SJCRH30 (cell line): ENCODE data around the gene EIF4G2. TPM values are rescaled to one million over a fixed set of nuclear protein-coding genes. Genes with fewer than 3 reads are reported as not detected.
A peak's percentile ranks its signal among the peaks of the same experiment; 100 is the strongest.
"Not testable (repeated sequence)": the region's sequence is repeated elsewhere in the genome, so short reads cannot be mapped to it uniquely, and the experiment has no call there.

Experiments used
- DNase-seq, 2 experiments: peaks; one replicate each; pipeline ENCODE4 v3.0.0-alpha.2; 2015 to 2020
- H3K27ac ChIP-seq: fragments of 250-450 bp; sonication (Bioruptor Pico); 2 replicates; pipeline ENCODE4 v1.5.1; 2020; ENCODE audit warnings: mild to moderate bottlenecking, moderate library complexity
- H3K27me3 ChIP-seq: fragments of 250-450 bp; sonication (Bioruptor Pico); 2 replicates; pipeline ENCODE4 v1.5.1; 2020; ENCODE audit warnings: mild to moderate bottlenecking, moderate library complexity
- H3K36me3 ChIP-seq: fragments of 250-450 bp; sonication (Bioruptor Pico); 2 replicates; pipeline ENCODE4 v1.5.1; 2020; ENCODE audit warnings: mild to moderate bottlenecking, moderate library complexity
- H3K4me1 ChIP-seq: fragments of 250-450 bp; sonication (Bioruptor Pico); 2 replicates; pipeline ENCODE4 v1.5.1; 2020; ENCODE audit warnings: mild to moderate bottlenecking, moderate library complexity
- H3K4me3 ChIP-seq: fragments of 250-450 bp; sonication (Bioruptor Pico); 2 replicates; pipeline ENCODE4 v1.5.1; 2020; ENCODE audit warnings: mild to moderate bottlenecking, moderate library complexity
- H3K9me3 ChIP-seq: fragments of 250-450 bp; sonication (Bioruptor Pico); replicated peaks from 2 replicates; pipeline ENCODE4 v1.5.1; 2020; ENCODE audit warnings: mild to moderate bottlenecking, moderate library complexity
- total RNA-seq: library from RNA; depleted of rRNA; stranded (reverse); fragments of >200 nt; shearing (Covaris generic); gene quantifications from 2 replicates; pipeline ENCODE4 v1.2.3, GENCODE V29; 2014

EIF4G2 gene
- total RNA-seq, 1 experiment from 2014 or later: 1,193 TPM

GRCh38 chr11:10828402-10828801, 19.7 kb upstream of the EIF4G2 start:
- no peaks in the 10 kb centered on the region for H3K4me1 ChIP-seq
- H3K27ac ChIP-seq: no peak overlapping the region
- DNase-seq: no peak

GRCh38 chr11:10824888-10825287, 16.2 kb upstream of the EIF4G2 start:
- DNase-seq: no peak
- H3K9me3 ChIP-seq: no peaks in the 10 kb centered on the region; the same call in 1 of the 2 replicates
- no peak overlapping the region for H3K4me3 ChIP-seq
- H3K27me3 ChIP-seq: no peaks in the 10 kb centered on the region
- no peaks in the 10 kb centered on the region for H3K36me3 ChIP-seq
- no peak overlapping the region for H3K27ac ChIP-seq
- H3K4me1 ChIP-seq: no peaks in the 10 kb centered on the region

More at GRCh38 chr11:10828402-10828801, 19.7 kb upstream of the EIF4G2 start:
- peaks cover 2% of the 10 kb centered on the region; the same call in 1 of the 2 replicates for H3K9me3 ChIP-seq
- no peak overlapping the region for H3K4me3 ChIP-seq
- no peaks in the 10 kb centered on the region for H3K27me3 ChIP-seq
- H3K36me3 ChIP-seq: no peaks in the 10 kb centered on the region

- DNase-seq: no peak
Measured at GRCh38 chr11:10823152-10823579, 14.4 kb upstream of the EIF4G2 start.

GRCh38 chr11:10822491-10822890, 13.8 kb upstream of the EIF4G2 start:
- not testable (repeated sequence) for H3K4me1 ChIP-seq, H3K4me3 ChIP-seq, DNase-seq, H3K27me3 ChIP-seq, H3K27ac ChIP-seq, H3K9me3 ChIP-seq, H3K36me3 ChIP-seq

More at GRCh38 chr11:10823152-10823579, 14.4 kb upstream of the EIF4G2 start:
- Histone ChIP-seq H3K36me3 (no peaks in the 10 kb centered on the region), H3K4me3 (no peak overlapping the region), H3K27me3 (no peaks in the 10 kb centered on the region), H3K27ac (no peak overlapping the region), H3K9me3 (no peaks in the 10 kb centered on the region; the same call in 1 of the 2 replicates), H3K4me1 (no peaks in the 10 kb centered on the region)

- DNase-seq: no peak
- Histone ChIP-seq H3K9me3 (no peaks in the 10 kb centered on the region), H3K27me3 (no peaks in the 10 kb centered on the region), H3K36me3 (no peaks in the 10 kb centered on the region), H3K27ac (no peak overlapping the region), H3K4me3 (no peak overlapping the region), H3K4me1 (no peaks in the 10 kb centered on the region)
Measured at GRCh38 chr11:10818594-10818993, 9.9 kb upstream of the EIF4G2 start.

GRCh38 chr11:10813945-10814344, 5.2 kb upstream of the EIF4G2 start:
- no peak for DNase-seq
- Histone ChIP-seq H3K36me3 (no peaks in the 10 kb centered on the region), H3K27ac (no peak overlapping the region), H3K9me3 (no peaks in the 10 kb centered on the region), H3K4me1 (no peaks in the 10 kb centered on the region), H3K4me3 (no peak overlapping the region), H3K27me3 (no peaks in the 10 kb centered on the region)

- H3K27me3 ChIP-seq: no peaks in the 10 kb centered on the region
- DNase-seq: peak; percentile 42 to 66
- peak overlapping the region; percentile 98 for H3K4me3 ChIP-seq
- peak overlapping the region; percentile 99 for H3K27ac ChIP-seq
- H3K4me1 ChIP-seq: peaks cover 11% of the 10 kb centered on the region
- no peaks in the 10 kb centered on the region for H3K9me3 ChIP-seq
- H3K36me3 ChIP-seq: peaks cover 36% of the 10 kb centered on the region
Measured at GRCh38 chr11:10809373-10810160, 841 bp upstream of the EIF4G2 start.

- Histone ChIP-seq H3K27me3 (no peaks in the 10 kb centered on the region), H3K9me3 (no peaks in the 10 kb centered on the region), H3K4me1 (peaks cover 11% of the 10 kb centered on the region), H3K4me3 (peak overlapping the region; percentile 98), H3K27ac (peak overlapping the region; percentile 99), H3K36me3 (peaks cover 50% of the 10 kb centered on the region)
- no peak for DNase-seq
Measured at GRCh38 chr11:10808235-10808552, 532 bp downstream of the EIF4G2 start.

- H3K27ac ChIP-seq: peak overlapping the region; percentile 99
- no peaks in the 10 kb centered on the region for H3K27me3 ChIP-seq
- peak; percentile 66 to 68 for DNase-seq
- H3K4me1 ChIP-seq: peaks cover 11% of the 10 kb centered on the region
- H3K4me3 ChIP-seq: peak overlapping the region; percentile 98
- H3K9me3 ChIP-seq: no peaks in the 10 kb centered on the region
- H3K36me3 ChIP-seq: peaks cover 55% of the 10 kb centered on the region
Measured at GRCh38 chr11:10807493-10808234, 1.1 kb downstream of the EIF4G2 start.

GRCh38 chr11:10806206-10806605, 2.5 kb downstream of the EIF4G2 start:
- H3K27me3 ChIP-seq: no peaks in the 10 kb centered on the region
- H3K9me3 ChIP-seq: no peaks in the 10 kb centered on the region
- H3K4me3 ChIP-seq: peak overlapping the region; percentile 98; the same call in 1 of the 2 replicates
- peaks cover 70% of the 10 kb centered on the region for H3K36me3 ChIP-seq
- DNase-seq: no peak
- no peak overlapping the region for H3K27ac ChIP-seq
- peaks cover 11% of the 10 kb centered on the region for H3K4me1 ChIP-seq

- Histone ChIP-seq H3K9me3 (no peaks in the 10 kb centered on the region), H3K4me1 (peaks cover 11% of the 10 kb centered on the region), H3K4me3 (no peak overlapping the region), H3K36me3 (peaks cover 74% of the 10 kb centered on the region), H3K27me3 (no peaks in the 10 kb centered on the region), H3K27ac (no peak overlapping the region)
- DNase-seq: no peak
Measured at GRCh38 chr11:10805741-10806140, 3.0 kb downstream of the EIF4G2 start.

- Histone ChIP-seq H3K9me3 (no peaks in the 10 kb centered on the region), H3K36me3 (peaks cover 95% of the 10 kb centered on the region), H3K4me3 (no peak overlapping the region), H3K27me3 (no peaks in the 10 kb centered on the region), H3K27ac (no peak overlapping the region), H3K4me1 (peaks cover 11% of the 10 kb centered on the region)
- DNase-seq: no peak
Measured at GRCh38 chr11:10803676-10804075, 5.0 kb downstream of the EIF4G2 start.

GRCh38 chr11:10800292-10800691, 8.4 kb downstream of the EIF4G2 start:
- H3K4me3 ChIP-seq: no peak overlapping the region
- no peaks in the 10 kb centered on the region for H3K9me3 ChIP-seq
- no peak overlapping the region for H3K27ac ChIP-seq
- no peaks in the 10 kb centered on the region for H3K4me1 ChIP-seq
- H3K36me3 ChIP-seq: peaks cover 97% of the 10 kb centered on the region
- H3K27me3 ChIP-seq: no peaks in the 10 kb centered on the region
- DNase-seq: no peak

- Histone ChIP-seq H3K27ac (no peak overlapping the region), H3K9me3 (no peaks in the 10 kb centered on the region), H3K4me3 (no peak overlapping the region), H3K36me3 (peaks cover 78% of the 10 kb centered on the region), H3K27me3 (no peaks in the 10 kb centered on the region), H3K4me1 (no peaks in the 10 kb centered on the region)
- DNase-seq: no peak
Measured at GRCh38 chr11:10798330-10798928, 10.3 kb downstream of the EIF4G2 start.

GRCh38 chr11:10797531-10797930, 11.2 kb downstream of the EIF4G2 start:
- Histone ChIP-seq H3K27me3 (no peaks in the 10 kb centered on the region), H3K36me3 (peaks cover 69% of the 10 kb centered on the region), H3K9me3 (no peaks in the 10 kb centered on the region), H3K27ac (no peak overlapping the region), H3K4me3 (no peak overlapping the region), H3K4me1 (no peaks in the 10 kb centered on the region)
- DNase-seq: no peak
